ENCODE results near the gene LPIN2. TPM values are rescaled to one million over a fixed set of nuclear protein-coding genes. Genes with fewer than 3 reads are reported as not detected.

LPIN2 gene
- total and polyA plus RNA-seq, 2 of the 13 experiments (the other 11 are each of a cell fraction or from before 2014, with no cell fraction given), result 46.0 to 119 TPM

- no peak for TF ChIP-seq ZNF142 (CRISPR knock-in tag; IDR thresholded peaks at IDR 0.05)
- no peak for TF ChIP-seq NBN (conservative IDR thresholded peaks at IDR 0.05)
- TF ChIP-seq ELK4 (CRISPR knock-in tag; IDR thresholded peaks at IDR 0.05; ENCODE audit: borderline replicate concordance), result no peak
- peak; percentile 81 for TF ChIP-seq KAT8 (CRISPR knock-in tag; IDR thresholded peaks at IDR 0.05)
- no peak for TF ChIP-seq CREBL2 (CRISPR knock-in tag; IDR thresholded peaks at IDR 0.05; ENCODE audit: borderline replicate concordance)
- TF ChIP-seq ARNT2 (CRISPR knock-in tag; IDR thresholded peaks at IDR 0.05; ENCODE audit: low read depth), result no peak
- TF ChIP-seq TBX2 (CRISPR knock-in tag; IDR thresholded peaks at IDR 0.05; ENCODE audit: borderline replicate concordance), result peak; percentile 91
- peak; percentile 76 for TF ChIP-seq HMGXB3 (CRISPR knock-in tag; IDR thresholded peaks at IDR 0.05; ENCODE audit: borderline replicate concordance)
- TF ChIP-seq THAP8 (CRISPR knock-in tag; IDR thresholded peaks at IDR 0.05; ENCODE audit: borderline replicate concordance), result no peak
- no peak for TF ChIP-seq ZFP90 (CRISPR knock-in tag; IDR thresholded peaks at IDR 0.05; ENCODE audit: borderline replicate concordance)
- no peak for TF ChIP-seq EED (CRISPR knock-in tag; IDR thresholded peaks at IDR 0.05)
- TF ChIP-seq POLR2AphosphoS5 (IDR thresholded peaks at IDR 0.05; ENCODE audit: low read depth, low read length), result no peak
- no peak for TF ChIP-seq ZNF652 (CRISPR knock-in tag; IDR thresholded peaks at IDR 0.05; ENCODE audit: borderline replicate concordance, low read depth)
- TF ChIP-seq NPAS2 (CRISPR knock-in tag; IDR thresholded peaks at IDR 0.05; ENCODE audit: borderline replicate concordance), result no peak
- peak; percentile 90 for TF ChIP-seq ZBTB43 (CRISPR knock-in tag; conservative IDR thresholded peaks at IDR 0.05)
These were observed 28.2 kb downstream of the LPIN2 start (continued) for GRCh38 chr18:2984703-2985261.

All from HepG2 (cell line).